ENCODE results near the gene AHRR. TPM values are rescaled to one million over a fixed set of nuclear protein-coding genes. Genes with fewer than 3 reads are reported as not detected.

The AHRR gene
- total RNA-seq, 1 donor from 2014 or later: 10.5 TPM

GRCh38 chr5:476102-476813 is 154.7 kb downstream of the AHRR start:
- H2AFZ ChIP-seq (ENCODE audit: low read depth, low read length): no peak overlapping the region
- no peaks in the 10 kb centered on the region for H3K9me3 ChIP-seq (ENCODE audit: insufficient read depth, low read depth, low read length)
- H3K27me3 Mint-ChIP-seq (ENCODE audit: low read depth, unreplicated experiment): peaks cover 12% of the 10 kb centered on the region
- TF ChIP-seq EZH2 (IDR thresholded peaks at IDR 0.05; ENCODE audit: insufficient read depth, low read length): no peak
- TF ChIP-seq CTCF (IDR thresholded peaks at IDR 0.05; ENCODE audit: insufficient read depth, low read depth, low read length): no peak
- no peak overlapping the region for H3K27ac ChIP-seq (ENCODE audit: low read depth, low read length)
- DNase-seq (ENCODE audit: low read depth) (no peak), FAIRE-seq (no peak)
- no peaks in the 10 kb centered on the region for H3K36me3 ChIP-seq (ENCODE audit: insufficient read depth, low read length)
- H3K9ac ChIP-seq (ENCODE audit: low read length): no peak overlapping the region
- peaks cover 14% of the 10 kb centered on the region for H3K79me2 ChIP-seq (ENCODE audit: insufficient read depth, low read length)
- no peak overlapping the region for H3K4me2 ChIP-seq (ENCODE audit: low read length)
- no peaks in the 10 kb centered on the region for H3K9me3 Mint-ChIP-seq (ENCODE audit: unreplicated experiment)
- H3K4me1 ChIP-seq (ENCODE audit: insufficient read depth, low read length): peaks cover 16% of the 10 kb centered on the region
- peaks cover 3% of the 10 kb centered on the region for H3K4me1 Mint-ChIP-seq (ENCODE audit: low read depth, unreplicated experiment)
- peaks cover 6% of the 10 kb centered on the region for H3K27me3 ChIP-seq (ENCODE audit: insufficient read depth, low read length)
- peaks cover 22% of the 10 kb centered on the region for H4K20me1 ChIP-seq (ENCODE audit: insufficient read depth, low read length)
- no peak overlapping the region for H3K27ac Mint-ChIP-seq (ENCODE audit: unreplicated experiment)
- H3K4me3 Mint-ChIP-seq (ENCODE audit: unreplicated experiment): no peak overlapping the region
- no peak overlapping the region for H3K4me3 ChIP-seq (ENCODE audit: insufficient read depth, low read depth, low read length)
- H3K36me3 Mint-ChIP-seq (ENCODE audit: low read depth, unreplicated experiment): peaks cover 1% of the 10 kb centered on the region

GRCh38 chr5:476814-477175 is 155.3 kb downstream of the AHRR start:
- H3K27ac Mint-ChIP-seq (ENCODE audit: unreplicated experiment): no peak overlapping the region
- Histone ChIP-seq H3K4me2 (ENCODE audit: low read length) (no peak overlapping the region), H3K9ac (ENCODE audit: low read length) (no peak overlapping the region), H3K27ac (ENCODE audit: low read depth, low read length) (no peak overlapping the region), H2AFZ (ENCODE audit: low read depth, low read length) (no peak overlapping the region), H3K4me3 (ENCODE audit: insufficient read depth, low read depth, low read length) (no peak overlapping the region), H3K36me3 (ENCODE audit: insufficient read depth, low read length) (no peaks in the 10 kb centered on the region), H3K9me3 (ENCODE audit: insufficient read depth, low read depth, low read length) (no peaks in the 10 kb centered on the region), H3K4me1 (ENCODE audit: insufficient read depth, low read length) (peaks cover 11% of the 10 kb centered on the region), H4K20me1 (ENCODE audit: insufficient read depth, low read length) (peaks cover 17% of the 10 kb centered on the region), H3K79me2 (ENCODE audit: insufficient read depth, low read length) (peaks cover 9% of the 10 kb centered on the region), H3K27me3 (ENCODE audit: insufficient read depth, low read length) (peaks cover 6% of the 10 kb centered on the region)
- FAIRE-seq (no peak), DNase-seq (ENCODE audit: low read depth) (no peak)
- peaks cover under 1% of the 10 kb centered on the region for H3K4me1 Mint-ChIP-seq (ENCODE audit: low read depth, unreplicated experiment)
- peaks cover 1% of the 10 kb centered on the region for H3K36me3 Mint-ChIP-seq (ENCODE audit: low read depth, unreplicated experiment)
- H3K27me3 Mint-ChIP-seq (ENCODE audit: low read depth, unreplicated experiment): peaks cover 12% of the 10 kb centered on the region
- TF ChIP-seq CTCF (IDR thresholded peaks at IDR 0.05; ENCODE audit: insufficient read depth, low read depth, low read length): no peak
- TF ChIP-seq EZH2 (IDR thresholded peaks at IDR 0.05; ENCODE audit: insufficient read depth, low read length): no peak
- no peak overlapping the region for H3K4me3 Mint-ChIP-seq (ENCODE audit: unreplicated experiment)
- H3K9me3 Mint-ChIP-seq (ENCODE audit: unreplicated experiment): no peaks in the 10 kb centered on the region

- peaks cover 6% of the 10 kb centered on the region for H3K27me3 ChIP-seq (ENCODE audit: insufficient read depth, low read length)
- no peak for DNase-seq (ENCODE audit: low read depth)
- no peaks in the 10 kb centered on the region for H3K36me3 ChIP-seq (ENCODE audit: insufficient read depth, low read length)
- peaks cover 8% of the 10 kb centered on the region for H3K4me1 ChIP-seq (ENCODE audit: insufficient read depth, low read length)
- no peak for TF ChIP-seq EZH2 (IDR thresholded peaks at IDR 0.05; ENCODE audit: insufficient read depth, low read length)
- TF ChIP-seq CTCF (IDR thresholded peaks at IDR 0.05; ENCODE audit: insufficient read depth, low read depth, low read length): no peak
- no peaks in the 10 kb centered on the region for H3K9me3 Mint-ChIP-seq (ENCODE audit: unreplicated experiment)
- no peak for FAIRE-seq
- H3K4me3 Mint-ChIP-seq (ENCODE audit: unreplicated experiment): no peak overlapping the region
- H2AFZ ChIP-seq (ENCODE audit: low read depth, low read length): no peak overlapping the region
- no peak overlapping the region for H3K4me3 ChIP-seq (ENCODE audit: insufficient read depth, low read depth, low read length)
- peaks cover 1% of the 10 kb centered on the region for H3K36me3 Mint-ChIP-seq (ENCODE audit: low read depth, unreplicated experiment)
- no peak overlapping the region for H3K9ac ChIP-seq (ENCODE audit: low read length)
- no peak overlapping the region for H3K27ac Mint-ChIP-seq (ENCODE audit: unreplicated experiment)
- peaks cover 12% of the 10 kb centered on the region for H3K27me3 Mint-ChIP-seq (ENCODE audit: low read depth, unreplicated experiment)
- no peaks in the 10 kb centered on the region for H3K4me1 Mint-ChIP-seq (ENCODE audit: low read depth, unreplicated experiment)
- H3K27ac ChIP-seq (ENCODE audit: low read depth, low read length): no peak overlapping the region
- H3K79me2 ChIP-seq (ENCODE audit: insufficient read depth, low read length): peaks cover 4% of the 10 kb centered on the region
- H4K20me1 ChIP-seq (ENCODE audit: insufficient read depth, low read length): peaks cover 14% of the 10 kb centered on the region
- H3K4me2 ChIP-seq (ENCODE audit: low read length): no peak overlapping the region
- H3K9me3 ChIP-seq (ENCODE audit: insufficient read depth, low read depth, low read length): no peaks in the 10 kb centered on the region
Observed at GRCh38 chr5:477247-477646, 155.7 kb downstream of the AHRR start.
